SW480 (cell line): ENCODE measurements around the gene PRRC1.
A peak's percentile ranks its signal among the peaks of the same experiment; 100 is the strongest.

Source experiments
- DNase-seq: peaks from one replicate; pipeline ENCODE4 v3.0.0-alpha.2; 2016; ENCODE audit warnings: low spot score

Gene PRRC1

GRCh38 chr5:127580731-127581130, 63.3 kb downstream of the PRRC1 start:
- no peak for DNase-seq

- DNase-seq = no peak
Observed at GRCh38 chr5:127581450-127581849, 64.0 kb downstream of the PRRC1 start.

GRCh38 chr5:127582773-127583370, 65.4 kb downstream of the PRRC1 start:
- DNase-seq = no peak

DNA sequence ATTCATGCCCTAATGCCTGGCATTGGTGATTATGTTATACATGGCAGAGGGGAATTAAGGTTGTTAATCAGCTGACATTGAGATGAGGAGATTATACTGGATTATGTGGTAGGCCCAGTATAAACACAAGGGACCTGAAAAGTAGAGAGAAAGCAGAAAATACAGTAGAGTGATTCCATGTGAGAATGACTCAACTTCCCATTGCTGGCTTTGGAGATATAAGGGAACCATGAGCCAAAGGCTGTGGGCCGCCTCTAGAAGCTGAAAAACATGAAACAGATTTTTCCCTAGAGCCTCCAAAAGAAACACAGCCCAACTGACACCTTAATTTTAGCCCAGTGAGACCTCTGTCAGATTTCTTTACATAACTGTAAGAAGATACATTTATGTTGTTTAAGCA, 66.4 kb downstream of the PRRC1 start:
- no peak for DNase-seq

DNA sequence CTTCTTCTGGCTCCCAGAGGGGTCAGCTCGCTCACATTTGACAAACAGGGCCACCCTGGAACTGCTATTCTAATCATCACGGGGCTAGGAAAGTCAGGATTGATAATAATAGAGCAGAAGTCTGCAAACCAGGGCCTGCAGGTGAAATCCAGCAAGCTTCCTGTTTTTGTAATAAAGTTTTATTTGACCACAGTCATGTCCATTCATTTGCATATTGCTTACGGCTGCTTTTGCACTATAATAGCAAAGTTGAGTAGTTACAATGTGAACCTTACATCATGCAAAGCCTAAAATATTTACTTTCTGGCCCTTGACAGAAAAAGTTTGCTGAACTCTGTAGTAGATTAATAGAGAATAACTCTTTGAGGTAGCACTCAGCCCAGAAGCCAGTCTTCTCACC, 68.2 kb downstream of the PRRC1 start:
- DNase-seq = no peak

- DNase-seq = peak; percentile 3
Observed at GRCh38 chr5:127586066-127586770, 68.8 kb downstream of the PRRC1 start.

GRCh38 chr5:127586811-127587210, 69.4 kb downstream of the PRRC1 start:
- no peak for DNase-seq

DNA sequence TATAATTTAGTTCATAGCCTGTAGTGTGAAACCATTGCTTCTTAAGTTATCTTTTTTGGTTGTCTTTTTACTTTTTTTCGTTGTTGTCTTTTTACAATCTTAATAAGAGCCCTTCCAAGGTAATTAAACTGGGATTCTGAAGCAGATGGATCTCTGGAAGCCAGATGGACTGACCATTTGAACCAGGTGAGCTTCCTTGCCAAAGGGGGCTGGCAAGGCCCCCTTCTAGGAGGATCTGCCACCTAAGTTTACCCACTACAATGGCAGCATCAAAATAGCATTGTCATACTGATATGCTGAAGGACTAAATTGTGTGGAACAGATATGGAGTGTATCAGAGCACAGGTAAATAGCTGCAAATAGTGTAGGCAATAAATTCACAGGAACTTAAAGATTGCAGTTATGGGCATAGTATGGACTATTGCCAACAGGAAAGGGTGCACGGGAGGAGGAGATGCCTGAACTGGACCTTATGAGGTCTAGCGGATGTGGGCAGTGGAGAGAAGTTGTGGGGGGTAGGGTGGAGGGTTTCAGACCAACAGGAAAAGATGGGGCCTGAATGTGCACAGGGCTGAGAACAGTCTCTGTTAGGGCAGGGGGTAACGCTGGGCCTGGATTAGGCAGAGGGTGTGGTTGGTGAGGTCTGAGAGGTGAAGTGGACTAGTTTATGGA, 69.9 kb downstream of the PRRC1 start:
- no peak for DNase-seq

- DNase-seq = no peak
Observed at GRCh38 chr5:127588368-127588767, 70.9 kb downstream of the PRRC1 start.

GRCh38 chr5:127589309-127590030, 72.0 kb downstream of the PRRC1 start:
- no peak for DNase-seq

GRCh38 chr5:127590156-127590722, 72.8 kb downstream of the PRRC1 start:
- no peak for DNase-seq

GRCh38 chr5:127595484-127596368, 78.3 kb downstream of the PRRC1 start:
- no peak for DNase-seq

DNA sequence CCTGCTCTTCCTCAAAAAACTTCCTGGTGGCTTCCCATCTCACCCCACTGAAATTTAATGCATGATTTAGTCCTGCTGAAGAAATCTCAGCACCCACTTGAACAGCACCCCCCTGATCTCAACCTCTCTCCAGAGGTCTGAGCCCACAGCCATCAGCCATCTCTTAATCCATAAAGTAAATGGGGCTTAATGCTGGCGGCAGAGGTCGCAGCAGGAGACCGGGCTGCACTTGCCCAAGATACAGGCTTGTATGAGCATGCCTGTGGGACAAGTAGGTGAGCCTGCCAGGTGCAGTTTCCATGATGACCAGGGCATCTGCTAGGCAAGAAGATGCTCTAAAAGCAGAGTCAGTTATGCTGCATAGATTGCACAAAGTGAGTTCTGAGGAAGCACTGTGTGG, 79.1 kb downstream of the PRRC1 start:
- no peak for DNase-seq

GRCh38 chr5:127599320-127599719, 81.9 kb downstream of the PRRC1 start:
- no peak for DNase-seq

- DNase-seq = no peak
Observed at GRCh38 chr5:127599847-127600246, 82.4 kb downstream of the PRRC1 start.

DNA sequence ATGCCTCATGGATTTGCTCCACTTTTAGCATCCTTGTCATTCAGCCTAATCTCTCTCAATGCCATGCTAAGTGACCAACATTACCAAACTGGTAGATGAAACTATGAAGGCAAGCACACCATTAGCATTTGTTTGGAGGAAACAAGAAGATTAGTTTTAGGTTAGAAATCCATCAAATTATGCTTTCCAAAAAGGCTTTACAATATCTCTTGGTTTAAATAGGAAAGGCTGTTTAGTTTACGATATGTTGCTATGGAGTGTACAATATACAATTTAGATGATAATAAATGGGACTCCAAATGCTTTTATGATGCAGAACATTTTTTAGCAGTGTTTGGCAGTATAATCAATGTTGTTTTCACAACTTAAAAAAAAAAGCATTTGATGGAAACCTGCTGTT, 83.7 kb downstream of the PRRC1 start:
- DNase-seq = no peak

GRCh38 chr5:127601601-127602000, 84.2 kb downstream of the PRRC1 start:
- no peak for DNase-seq

DNA sequence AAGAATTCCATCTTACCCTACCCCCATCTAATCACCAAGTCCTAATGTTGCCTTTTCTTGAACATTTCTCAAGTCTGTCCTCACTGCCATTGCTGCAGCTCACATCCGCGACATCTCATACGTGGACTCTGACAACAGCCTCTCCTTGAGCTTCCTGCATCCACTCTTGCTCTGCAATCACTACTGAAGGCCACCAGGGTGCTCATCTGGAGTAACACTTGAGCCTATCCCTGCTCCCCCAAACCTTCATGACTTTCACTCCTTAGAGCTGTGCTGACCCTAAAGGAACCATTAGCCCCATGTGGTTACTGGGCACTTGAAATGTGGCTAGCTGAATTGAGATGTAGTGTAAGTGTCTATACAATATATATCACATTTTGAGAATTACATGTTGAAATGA, 85.0 kb downstream of the PRRC1 start:
- peak; percentile 4 for DNase-seq

- DNase-seq = no peak
Observed at GRCh38 chr5:127602896-127603844, 85.7 kb downstream of the PRRC1 start.
